Suppressor macrophage (primary cell): ENCODE results near the gene OR2T34.
"Not testable (repeated sequence)": the region's sequence is repeated elsewhere in the genome, so short reads cannot be mapped to it uniquely, and the experiment has no call there.

Experiments used
- DNase-seq, 4 experiments: peaks; one replicate each; pipeline ENCODE4 v3.0.0-alpha.2; 2020 to 2022

OR2T34 gene

GRCh38 chr1:248551027-248551426 lies 23.5 kb downstream of the OR2T34 start:
- DNase-seq: not testable (repeated sequence)

GRCh38 chr1:248547383-248547782 lies 27.2 kb downstream of the OR2T34 start:
- not testable (repeated sequence) for DNase-seq

GRCh38 chr1:248537449-248537848 lies 37.1 kb downstream of the OR2T34 start:
- DNase-seq: not testable (repeated sequence)
